GM15510 (cell line): Measurements from ENCODE around the gene GALNT5.

Experiments
- POLR2A ChIP-seq: IDR thresholded peaks from 3 replicates; pipeline ENCODE4 v1.6.1; 2011; ENCODE audit warnings: borderline replicate concordance; ENCODE audit not compliant: insufficient read length; ENCODE audit errors: extremely low read depth

GALNT5 gene

DNA sequence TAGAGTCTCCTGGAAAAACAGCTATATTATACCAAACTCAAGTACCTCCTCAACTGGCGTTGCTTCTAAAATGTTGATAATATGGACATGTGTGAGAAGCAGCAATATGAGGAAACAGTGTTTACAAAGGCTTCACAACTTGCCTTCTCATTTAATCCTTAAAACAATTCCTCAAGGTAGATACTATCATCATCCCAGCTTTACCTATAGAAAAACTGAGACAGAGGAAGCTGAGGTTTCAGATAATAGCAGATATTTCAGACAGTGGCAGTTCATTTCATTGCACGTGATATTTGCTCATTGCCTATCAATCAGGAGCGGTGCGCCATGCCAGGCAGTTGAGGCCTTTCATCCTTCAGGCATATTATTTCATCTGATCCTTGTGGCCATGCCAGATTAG lies 8.3 kb downstream of the GALNT5 start:
- TF ChIP-seq POLR2A: no peak

DNA sequence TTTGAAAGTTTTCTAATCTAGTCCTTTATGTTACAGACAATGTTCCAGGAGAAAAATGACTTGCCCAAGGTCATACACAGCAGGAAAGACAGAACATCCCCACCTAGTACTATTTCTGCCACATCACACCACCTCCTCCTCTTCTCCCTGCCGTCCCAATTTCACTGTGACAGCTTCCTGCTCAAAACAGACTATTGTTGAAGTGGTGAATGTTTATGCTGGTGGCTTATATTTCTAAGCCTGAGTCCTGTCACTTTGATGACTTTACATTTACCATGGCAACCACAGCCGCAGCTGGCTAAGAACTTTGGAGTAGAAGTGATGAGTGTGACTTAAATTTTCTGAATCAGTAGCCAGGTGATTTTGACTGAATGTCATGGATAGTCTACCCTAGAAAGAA lies 10.0 kb downstream of the GALNT5 start:
- no peak for TF ChIP-seq POLR2A

DNA sequence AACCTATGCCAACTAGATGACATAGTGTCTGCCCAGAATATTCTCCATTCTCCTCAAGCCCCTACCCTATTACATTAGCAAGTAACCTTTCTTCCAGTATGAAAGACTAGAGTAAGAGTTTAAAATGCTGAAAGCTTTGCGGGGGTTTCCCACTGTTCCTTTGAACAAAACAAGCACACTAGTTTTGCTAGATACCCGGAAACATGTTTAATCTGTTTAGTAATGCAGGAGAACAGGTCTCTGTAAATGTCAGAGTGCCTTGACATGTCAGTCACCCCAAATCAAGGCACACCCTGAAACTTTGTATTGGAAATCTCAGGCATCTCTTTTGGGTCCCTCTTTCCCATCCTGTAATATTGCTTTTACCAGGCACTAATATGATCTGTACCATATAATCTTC lies 11.6 kb downstream of the GALNT5 start:
- TF ChIP-seq POLR2A: no peak

DNA sequence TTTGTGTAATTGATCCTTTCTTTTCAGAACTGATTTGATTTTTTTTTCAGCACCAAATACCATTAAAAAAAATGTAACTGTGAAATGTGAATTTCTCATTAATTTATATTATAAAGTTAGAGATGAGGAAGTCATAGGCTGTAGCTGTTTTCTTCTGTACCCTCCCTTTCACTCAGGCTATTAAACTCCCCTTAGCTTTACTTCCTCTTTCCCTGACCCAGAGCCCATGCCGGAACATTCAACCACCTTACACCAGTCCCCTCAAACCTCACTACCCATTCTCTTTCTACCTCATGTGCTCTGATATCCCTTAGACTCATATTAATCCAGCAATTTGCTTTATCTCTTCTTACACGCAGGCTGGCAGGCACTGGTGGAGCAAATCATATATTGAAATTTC lies 12.4 kb downstream of the GALNT5 start:
- TF ChIP-seq POLR2A: no peak

DNA sequence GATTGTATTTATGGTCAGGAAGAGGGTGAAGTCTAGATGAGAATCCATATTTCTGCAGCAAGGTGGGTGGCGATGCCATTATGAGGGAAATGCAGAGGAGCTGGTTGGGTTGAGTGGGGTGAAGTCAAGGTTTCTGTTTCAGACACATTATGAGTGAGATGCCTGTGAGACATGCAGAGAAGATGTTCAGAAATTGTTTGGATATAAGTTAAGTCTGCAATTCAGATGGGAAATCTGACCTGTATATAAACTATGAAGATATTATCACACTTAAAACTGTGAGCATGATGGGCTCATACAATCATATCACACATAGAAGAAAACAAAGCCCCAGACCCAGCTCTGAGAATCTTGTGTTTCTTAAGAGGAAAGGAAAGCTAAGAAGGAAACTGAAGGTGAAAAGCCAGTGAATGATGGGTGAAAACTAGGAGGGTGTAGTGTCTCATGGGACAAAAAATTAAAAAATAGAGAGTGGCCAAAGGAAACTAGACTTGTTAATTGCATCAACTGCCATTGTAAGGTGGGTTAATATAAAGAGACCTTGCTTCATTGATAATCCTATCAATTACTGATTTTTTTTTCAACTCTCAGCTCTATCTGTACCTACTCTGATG lies 14.2 kb downstream of the GALNT5 start:
- no peak for TF ChIP-seq POLR2A

DNA sequence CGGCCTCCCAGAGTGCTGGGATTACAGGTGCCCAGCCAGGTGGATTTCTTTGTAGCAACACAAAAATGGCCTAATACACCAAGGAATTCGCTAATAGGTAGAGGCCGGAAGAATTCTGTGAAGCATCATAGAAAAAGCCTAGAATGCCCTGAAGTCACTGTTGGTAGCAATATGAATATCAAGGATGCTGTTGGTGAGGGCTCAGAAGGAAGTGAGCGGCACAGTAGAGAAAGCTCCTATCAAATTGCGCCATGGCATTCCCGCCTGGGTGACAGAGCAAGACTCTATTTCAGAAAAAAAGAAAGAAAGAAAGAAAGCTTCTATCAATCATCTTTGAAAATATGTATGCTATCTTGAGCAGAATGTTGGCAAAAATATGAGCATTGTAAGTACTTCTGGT lies 23.8 kb downstream of the GALNT5 start:
- no peak for TF ChIP-seq POLR2A

DNA sequence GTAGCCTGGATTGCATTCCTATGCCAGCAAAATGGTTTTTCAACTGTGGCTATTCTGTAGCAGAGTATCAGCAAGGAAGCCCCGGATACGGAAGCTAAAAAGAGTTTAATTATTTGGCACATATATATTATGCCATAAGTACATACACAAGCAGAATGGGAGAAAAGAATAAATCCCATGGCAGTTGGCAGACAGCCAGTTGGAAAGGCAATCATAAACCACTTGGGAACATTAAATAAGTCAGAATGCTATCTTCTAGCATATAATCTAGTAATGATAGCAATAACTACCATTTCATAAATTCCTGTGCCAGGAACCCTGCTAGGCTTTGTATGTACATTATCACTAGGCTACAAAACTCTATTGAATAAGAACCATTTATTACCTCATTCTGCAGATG lies 26.0 kb downstream of the GALNT5 start:
- TF ChIP-seq POLR2A: no peak

DNA sequence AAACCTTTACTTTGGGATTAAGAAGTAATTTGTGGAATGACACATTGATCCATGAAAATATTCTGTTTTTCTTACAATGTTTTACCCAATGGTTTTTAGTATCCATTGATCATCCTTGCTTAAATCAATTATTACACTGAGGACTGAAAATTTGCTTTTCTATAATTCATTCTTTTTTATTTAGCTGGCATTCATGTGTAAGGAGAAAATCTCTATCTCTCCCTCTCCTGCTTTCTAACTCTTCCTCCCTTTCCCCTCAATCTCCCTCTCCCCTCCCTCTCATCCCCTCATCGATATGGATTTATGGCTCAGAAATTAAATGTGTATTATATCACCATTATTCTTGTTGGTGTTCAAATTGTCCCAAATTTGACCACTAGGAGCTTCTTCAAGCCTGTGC lies 29.7 kb downstream of the GALNT5 start:
- no peak for TF ChIP-seq POLR2A

DNA sequence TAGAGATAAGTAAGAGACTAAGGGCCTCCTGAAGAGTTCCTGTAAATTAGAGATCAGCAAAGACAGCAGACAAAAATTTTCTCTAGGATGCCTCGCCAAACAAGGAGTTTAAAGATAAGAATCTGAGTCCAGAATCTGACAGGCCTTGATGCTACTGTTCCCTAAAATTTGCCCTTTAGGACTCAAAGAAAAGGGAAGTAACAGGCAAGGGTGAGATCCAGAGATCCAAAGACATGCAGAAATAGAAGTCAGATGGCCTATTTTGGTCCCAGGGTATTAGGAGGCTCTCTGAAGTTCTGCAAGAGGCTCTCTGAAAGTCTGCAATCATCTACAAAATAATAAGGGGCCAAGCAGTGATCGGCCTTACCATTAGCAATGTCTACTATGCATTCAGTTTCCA lies 33.0 kb downstream of the GALNT5 start:
- TF ChIP-seq POLR2A: no peak

DNA sequence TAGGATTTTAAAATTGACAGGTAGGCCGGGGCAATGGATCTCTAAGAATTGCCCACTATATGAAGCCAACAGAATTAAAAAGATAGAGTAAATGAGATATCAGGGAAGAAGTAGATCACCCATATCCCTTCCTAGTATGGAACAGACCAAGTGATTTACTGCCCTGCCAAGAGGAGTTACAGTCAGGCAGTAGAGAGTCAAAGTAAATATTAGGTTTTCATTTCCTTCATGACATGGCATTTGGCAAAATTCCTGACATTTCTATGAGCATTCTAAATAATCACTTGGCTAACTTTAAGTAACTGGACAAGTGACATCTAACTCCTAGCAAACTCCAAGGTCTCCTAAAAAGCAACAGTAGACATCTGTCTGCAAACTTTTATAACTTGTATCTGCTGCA lies 33.5 kb downstream of the GALNT5 start:
- TF ChIP-seq POLR2A: no peak

DNA sequence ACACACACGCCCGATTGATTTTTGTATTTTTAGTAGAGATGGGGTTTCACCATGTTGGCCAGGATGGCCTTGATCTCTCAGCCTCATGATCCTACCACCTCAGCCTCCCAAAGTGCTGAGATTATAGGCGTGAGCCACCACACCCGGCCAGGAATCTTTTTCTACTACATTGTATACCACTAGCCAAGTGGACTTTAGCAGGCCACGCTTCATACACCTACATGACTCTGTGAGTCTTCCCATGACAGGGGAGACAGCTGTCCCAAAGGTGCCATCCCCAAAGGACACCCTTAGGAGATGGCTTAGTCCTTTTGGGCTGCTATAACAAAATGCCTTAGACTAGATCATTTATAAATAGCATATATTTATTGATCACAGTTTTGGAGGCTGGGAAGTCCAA lies 35.3 kb downstream of the GALNT5 start:
- no peak for TF ChIP-seq POLR2A

DNA sequence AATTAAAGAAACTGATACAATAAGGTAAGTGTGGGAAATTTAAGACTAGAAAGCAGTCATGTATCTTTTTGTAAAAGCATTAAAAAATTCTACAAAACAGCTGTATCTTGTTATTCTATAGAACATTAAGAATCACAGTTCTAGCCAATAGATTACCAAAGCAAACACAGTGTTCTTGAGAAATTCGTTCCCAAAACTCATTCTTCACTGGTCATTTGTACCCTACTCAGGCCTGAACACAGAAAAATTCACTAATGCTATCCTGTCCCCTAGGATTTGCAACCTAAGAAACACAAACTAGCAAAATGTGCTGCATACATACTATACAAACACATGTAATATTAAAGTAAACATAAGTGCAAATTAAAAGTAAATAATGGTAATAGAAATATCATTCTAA lies 39.0 kb downstream of the GALNT5 start:
- no peak for TF ChIP-seq POLR2A

DNA sequence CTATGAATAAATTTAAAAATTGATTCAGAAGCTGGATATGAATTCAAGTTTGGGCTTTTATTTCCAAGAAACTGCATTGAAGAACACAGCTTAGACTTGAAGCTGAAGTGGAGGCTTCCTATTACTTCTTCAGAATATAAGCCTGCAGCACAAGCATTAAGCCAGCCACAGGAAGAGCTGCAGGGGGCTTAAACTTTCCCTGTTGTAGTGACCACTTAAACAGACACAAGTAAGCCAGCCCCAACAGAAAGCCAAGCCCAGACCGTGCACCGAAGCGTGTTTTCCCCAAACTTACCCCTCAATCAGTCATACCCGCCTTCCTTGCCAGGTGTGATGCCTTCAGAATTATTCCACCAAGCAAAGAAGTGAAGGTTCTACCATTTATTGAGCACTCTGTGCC lies 39.5 kb downstream of the GALNT5 start:
- no peak for TF ChIP-seq POLR2A

DNA sequence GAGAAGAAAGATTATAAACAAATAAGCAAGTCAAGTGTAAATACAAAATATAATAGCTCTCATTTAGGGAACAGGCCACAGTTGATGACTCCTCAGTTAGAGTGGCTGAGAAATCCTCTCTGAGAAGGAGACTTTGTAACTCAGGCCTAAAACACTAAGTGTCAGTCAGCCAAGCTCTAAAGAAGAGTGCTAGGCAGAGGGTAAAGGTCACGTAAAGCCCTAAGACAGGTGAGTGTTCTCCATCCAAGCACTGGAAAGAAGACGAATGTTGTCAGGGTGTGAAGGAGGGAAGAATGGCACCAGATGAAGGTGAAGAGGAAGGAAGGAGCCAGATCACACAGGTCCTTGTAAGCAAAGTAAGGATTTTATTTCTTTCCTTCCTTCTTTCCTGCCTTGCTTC lies 43.8 kb downstream of the GALNT5 start:
- TF ChIP-seq POLR2A: no peak

DNA sequence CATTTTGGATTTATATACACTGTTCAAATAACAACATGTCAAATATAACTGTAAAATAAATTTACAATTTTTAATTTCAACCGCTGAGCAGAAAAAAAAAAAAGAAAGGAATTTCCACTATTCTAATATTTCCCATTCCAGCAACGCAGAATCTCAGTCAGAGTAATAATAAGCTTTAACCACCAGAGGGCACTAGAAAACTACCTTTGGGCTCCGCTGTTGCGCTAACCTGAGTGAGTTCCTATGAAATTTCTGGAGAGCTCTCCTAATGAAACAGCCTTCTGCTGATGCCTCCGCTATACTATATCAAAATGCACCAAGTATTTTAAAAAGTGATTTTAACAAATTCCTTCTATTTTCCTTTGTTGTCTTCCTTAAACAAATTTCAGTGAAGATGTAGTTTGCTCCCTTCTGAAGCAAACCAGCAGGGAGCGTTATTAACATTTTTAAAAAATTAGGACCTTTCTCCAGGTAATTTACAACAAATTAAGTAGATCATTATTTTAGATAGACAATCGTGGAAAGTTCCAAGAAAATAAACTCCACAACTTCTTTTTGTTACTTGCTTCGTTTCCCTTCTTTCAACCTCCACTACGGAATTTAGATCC lies 45.1 kb downstream of the GALNT5 start:
- no peak for TF ChIP-seq POLR2A

DNA sequence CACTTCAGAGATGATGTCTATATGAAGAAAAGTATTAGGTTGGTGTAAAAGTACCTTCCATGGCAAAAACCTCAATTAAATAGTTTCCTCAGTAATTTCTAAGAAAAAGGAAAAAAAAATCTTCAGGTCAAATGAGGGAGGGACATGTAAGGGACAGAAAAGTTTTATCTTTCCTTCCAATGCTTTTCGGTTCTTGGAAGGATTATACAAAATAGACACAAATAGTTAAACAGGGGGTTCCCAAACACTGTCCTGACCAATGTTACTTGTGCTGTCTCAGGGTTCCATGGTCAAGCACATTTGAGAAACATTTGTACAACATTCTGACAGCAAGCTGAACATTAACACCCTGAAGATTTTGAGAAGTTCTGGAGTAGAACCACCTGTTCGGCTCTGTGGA lies 46.1 kb downstream of the GALNT5 start:
- no peak for TF ChIP-seq POLR2A
